Measurements from ENCODE around the gene OTOP2.
"Not testable (repeated sequence)": the region's sequence is repeated elsewhere in the genome, so short reads cannot be mapped to it uniquely, and the experiment has no call there.

OTOP2 gene

GRCh38 chr17:74971069-74971841, 47.2 kb downstream of the OTOP2 start:
- no peak for DNase-seq (ENCODE audit: low read depth in 2 of 2)

DNA sequence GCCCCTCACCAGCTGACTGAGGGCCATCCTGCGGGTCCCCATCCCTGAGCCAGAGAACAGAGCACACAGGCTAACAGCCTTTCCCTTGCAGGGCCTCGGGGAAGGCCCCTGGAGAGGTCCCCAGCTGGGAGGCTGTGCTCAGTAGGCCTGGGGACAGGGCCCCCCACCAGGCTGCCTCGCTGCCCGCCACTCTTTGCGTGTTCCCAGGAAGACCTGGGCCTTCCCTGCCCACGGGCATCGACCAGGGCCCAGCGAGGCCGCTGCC, 47.7 kb downstream of the OTOP2 start:
- DNase-seq (ENCODE audit: low read depth in 2 of 2), result no peak

- DNase-seq (ENCODE audit: low read depth in 2 of 2), result peak; percentile 68 to 75
These were observed 48.3 kb downstream of the OTOP2 start, which contains the start of gene HID1 for GRCh38 chr17:74972107-74972972. Gene HID1, minus strand, starts transcription at chr17:74972759. Its CDS starts 103 bp downstream, at chr17:74972656.

- no peak for DNase-seq (ENCODE audit: low read depth in 2 of 2)
These were observed 48.9 kb downstream of the OTOP2 start for GRCh38 chr17:74972973-74973328.

DNA sequence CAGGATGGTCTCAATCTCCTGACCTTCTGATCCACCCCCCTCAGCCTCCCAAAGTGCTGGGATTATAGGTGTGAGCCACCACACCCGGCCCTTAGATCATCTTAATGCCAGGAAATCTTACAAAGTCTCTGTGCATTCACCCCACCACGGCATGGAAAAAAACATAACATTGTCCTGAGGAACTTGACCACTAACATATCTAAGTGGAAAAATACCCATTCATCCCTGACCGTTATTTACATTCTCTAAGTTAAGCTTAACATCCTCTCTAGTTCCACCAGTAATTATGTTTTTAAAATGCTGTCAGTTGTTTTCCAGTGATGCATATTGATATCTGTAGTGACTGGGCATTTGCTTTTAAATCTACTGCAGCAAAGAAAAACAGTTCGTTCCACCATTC, 51.9 kb downstream of the OTOP2 start:
- no peak for DNase-seq (ENCODE audit: low read depth in 2 of 2)

DNA sequence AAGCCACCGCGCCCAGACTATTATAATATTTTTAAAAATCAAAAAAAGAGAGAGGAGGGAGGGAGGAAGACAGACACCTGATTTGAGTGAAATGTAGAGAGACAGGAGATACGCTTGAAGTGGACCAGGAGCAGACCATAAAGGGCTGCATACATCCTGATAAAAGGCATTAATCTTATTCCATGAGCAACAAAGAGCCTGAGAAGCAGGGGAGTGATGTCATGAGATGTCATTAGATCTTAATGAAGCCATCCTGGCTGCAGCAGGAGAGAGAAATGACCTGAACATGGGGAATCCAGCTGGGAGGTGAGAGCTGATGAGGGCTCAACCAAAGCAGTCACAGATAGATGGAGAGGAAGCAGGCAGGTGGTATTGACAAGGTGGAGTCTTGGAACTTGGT, 53.7 kb downstream of the OTOP2 start:
- no peak for DNase-seq (ENCODE audit: low read depth in 2 of 2)

DNA sequence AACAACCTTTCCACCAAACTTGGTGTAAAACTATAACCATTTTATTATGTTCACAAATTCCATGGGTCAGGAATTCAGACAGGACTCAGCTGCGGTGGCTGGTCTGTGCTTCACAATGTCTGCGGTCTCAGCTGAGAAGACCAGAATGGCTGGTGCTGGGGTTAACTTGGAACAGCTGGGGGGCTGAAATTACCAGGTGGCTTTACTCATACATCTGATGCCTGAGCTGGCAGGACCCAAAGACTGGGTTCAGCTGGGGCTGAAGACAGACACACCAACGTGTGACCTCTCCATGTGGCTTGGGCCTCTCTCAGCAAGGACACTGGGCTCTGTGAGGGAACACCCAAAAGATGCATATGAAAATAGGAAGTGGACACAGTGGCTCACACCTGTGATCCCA, 54.2 kb downstream of the OTOP2 start:
- DNase-seq (ENCODE audit: low read depth in 2 of 2), result no peak

GRCh38 chr17:74979408-74980146, 55.5 kb downstream of the OTOP2 start:
- DNase-seq (ENCODE audit: low read depth in 2 of 2), result no peak

GRCh38 chr17:74981318-74981978, 57.4 kb downstream of the OTOP2 start:
- DNase-seq (ENCODE audit: low read depth in 2 of 2), result no peak

GRCh38 chr17:74981979-74982662, 58.0 kb downstream of the OTOP2 start:
- peak; percentile 65 to 75 for DNase-seq (ENCODE audit: low read depth in 2 of 2)

DNA sequence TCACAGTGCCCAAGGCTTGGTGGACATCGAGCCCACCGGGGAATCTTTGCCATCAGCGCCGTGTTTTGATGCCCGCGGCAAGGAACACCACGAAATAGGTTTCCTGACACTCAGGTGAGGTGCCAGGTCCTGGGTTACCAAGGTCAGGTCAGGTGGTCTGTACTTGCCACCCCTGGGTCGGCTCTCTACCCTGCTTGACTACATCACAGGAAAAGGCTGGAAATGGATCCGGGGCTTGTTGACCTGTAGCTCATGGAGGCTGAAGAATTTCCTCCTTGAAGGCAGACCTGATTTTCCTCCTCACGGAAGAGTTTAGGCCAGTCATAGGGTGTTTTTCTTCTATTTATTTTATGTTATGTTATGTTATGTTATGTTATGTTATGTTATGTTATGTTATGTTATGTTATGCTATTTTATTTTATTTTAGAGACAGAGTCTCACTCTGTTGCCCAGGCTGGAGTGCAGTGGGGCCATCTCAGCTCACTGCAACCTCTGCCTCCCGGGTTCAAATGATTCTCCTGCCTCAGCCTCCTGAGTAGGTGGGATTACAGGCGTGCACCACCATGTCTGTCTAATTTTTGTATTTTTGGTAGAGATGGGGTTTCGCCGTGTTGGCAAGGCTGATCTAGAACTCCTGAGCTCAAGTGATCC, 58.7 kb downstream of the OTOP2 start:
- DNase-seq (ENCODE audit: low read depth in 2 of 2), result not testable (repeated sequence)

Measured in stimulated activated CD4-positive, alpha-beta T cell treated with anti-CD3 and anti-CD28 coated beads, Interleukin-4, amount 100 ng/mL, for 48 hours (primary cell).